K562 (cell line): ENCODE results near the gene SFMBT2. TPM values are rescaled to one million over a fixed set of nuclear protein-coding genes. Genes with fewer than 3 reads are reported as not detected.

Experiments used
- ATAC-seq: fragments of 200-7000 bp; cut with Tn5 transposase; 3 replicates; pipeline ENCODE4 v1.9.1; 2020; ENCODE audit warnings: moderate library complexity
- BruUV-seq: library from RNA; stranded (reverse); fragments of 400-500 nt; replicated peaks from 2 replicates; lab custom pipeline; 2021; lab: Mats Ljungman, UMichigan
- CTCF ChIA-PET: fragments of 300-600 bp; formaldehyde crosslinking; extraction: SDS; loops from one replicate; lab custom pipeline; 2021; ENCODE audit warnings: low intra/inter-chr PET ratio; lab: Yijun Ruan, JAX
- POLR2A ChIA-PET: fragments of 300-600, 350-650 bp; sonication (Branson Sonifier 250); formaldehyde crosslinking; extraction: SDS; loops from one replicate; lab custom pipeline; 2021; ENCODE audit warnings: antibody characterized with exemption, inconsistent platforms; lab: Yijun Ruan, JAX
- DNase-seq, 4 experiments: peaks; one replicate each; pipeline versions ENCODE4 v3.0.0 to v3.0.0-alpha.2; 2011 to 2018; ENCODE audit warnings: low spot score in 3 of 4, mixed read lengths in 3 of 4; ENCODE audit errors: extremely low read depth in 1 of 4
- FAIRE-seq: peaks from 2 replicates; lab custom pipeline; 2011; peaks lifted over from hg19 to GRCh38; lab: Jason Lieb, UNC
- H2AFZ ChIP-seq: 2 replicates; pipeline ENCODE4 v1.6.0; 2011; ENCODE audit warnings: low read depth, low read length, control low read depth, inconsistent platforms
- H3K27ac ChIP-seq: fragments of 200-600 bp; 3 replicates; pipeline ENCODE4 v1.8.0; 2011; ENCODE audit warnings: low read depth, mild to moderate bottlenecking, control low read depth, inconsistent platforms, low read length, moderate library complexity, mixed read lengths; ENCODE audit errors: extremely low read depth
- H3K27me3 ChIP-seq, 2 experiments: fragments of 300-600 bp in 1 of 2; 2 replicates in 1 of 2; 3 replicates in 1 of 2; pipeline versions ENCODE4 v1.6.0 to v1.8.0; 2011; ENCODE audit warnings: inconsistent platforms in 2 of 2, low read length in 2 of 2, mild to moderate bottlenecking in 1 of 2, mixed read lengths in 1 of 2, moderate library complexity in 1 of 2; ENCODE audit not compliant: control insufficient read depth in 2 of 2, insufficient read depth in 2 of 2
- H3K36me3 ChIP-seq: fragments of 300-600 bp; 3 replicates; pipeline ENCODE4 v1.8.0; 2011; ENCODE audit warnings: mild to moderate bottlenecking, low read length, inconsistent platforms; ENCODE audit not compliant: control insufficient read depth, insufficient read depth
- H3K4me1 ChIP-seq, 2 experiments: fragments of 200-600 bp in 1 of 2; replicated peaks in 1 of 2; 2 replicates in 1 of 2; 3 replicates in 1 of 2; pipeline versions ENCODE4 v1.5.1 to v1.8.0; 2011; ENCODE audit warnings: inconsistent platforms in 2 of 2, low read length in 2 of 2, mild to moderate bottlenecking in 1 of 2, mixed read lengths in 1 of 2, moderate library complexity in 1 of 2; ENCODE audit not compliant: control insufficient read depth in 2 of 2, insufficient read depth in 2 of 2
- H3K4me2 ChIP-seq: 2 replicates; pipeline ENCODE4 v1.6.1; 2011; ENCODE audit warnings: low read length, control low read depth, inconsistent platforms, mixed read lengths; ENCODE audit not compliant: insufficient read depth
- H3K4me3 ChIP-seq: fragments of 200-600 bp; sonication (generic), shearing (Covaris generic); 2 replicates; pipeline ENCODE4 v1.5.1; 2016; ENCODE audit warnings: control low read depth, inconsistent platforms
- H3K79me2 ChIP-seq: fragments of 200-600 bp; 3 replicates; pipeline ENCODE4 v1.8.0; 2011; ENCODE audit warnings: low read length, inconsistent platforms; ENCODE audit not compliant: control insufficient read depth, insufficient read depth
- H3K9ac ChIP-seq, 2 experiments: 2 replicates each; pipeline versions ENCODE4 v1.6.0 to v1.6.1; 2011; ENCODE audit warnings: low read depth in 2 of 2, low read length in 2 of 2, control low read depth in 1 of 2, inconsistent platforms in 1 of 2, mild to moderate bottlenecking in 1 of 2, mixed read lengths in 1 of 2; ENCODE audit not compliant: insufficient read depth in 1 of 2
- H3K9me1 ChIP-seq: one replicate; pipeline ENCODE4 v1.6.0; 2011; ENCODE audit warnings: inconsistent platforms, mild to moderate bottlenecking, low read length, moderate library complexity; ENCODE audit not compliant: control insufficient read depth, insufficient read depth
- H3K9me3 ChIP-seq: replicated peaks from 2 replicates; pipeline ENCODE4 v1.5.1; 2011; ENCODE audit warnings: low read depth, low read length, inconsistent platforms; ENCODE audit not compliant: control insufficient read depth, insufficient read depth
- H4K20me1 ChIP-seq: replicated peaks from 2 replicates; pipeline ENCODE4 v1.6.1; 2011; ENCODE audit warnings: low read length, inconsistent platforms, mixed read lengths; ENCODE audit not compliant: control insufficient read depth, insufficient read depth
- ARID3B ChIP-seq: fragments of 250-450 bp; sonication (Bioruptor Pico); IDR thresholded peaks from 2 replicates; pipeline ENCODE4 v1.4.0; 2020; ENCODE audit warnings: borderline replicate concordance
- E2F5 ChIP-seq: sonication (generic); formaldehyde crosslinking; IDR thresholded peaks from 2 replicates; pipeline ENCODE4 v1.8.0; 2022; ENCODE audit warnings: mild to moderate bottlenecking, missing genetic modification reagents
- FOXM1 ChIP-seq, 2 experiments: fragments of 450-650 bp in 1 of 2; sonication (generic) in 1 of 2; formaldehyde crosslinking in 1 of 2; IDR thresholded peaks; 2 replicates each; pipeline versions ENCODE4 v1.6.1 to v1.9.0; 2017 to 2022; ENCODE audit warnings: low read depth in 2 of 2, mild to moderate bottlenecking in 2 of 2, missing genetic modification reagents in 1 of 2, moderate library complexity in 1 of 2
- NONO ChIP-seq, 2 experiments: fragments of 200-400 bp in 1 of 2; fragments of 450-650 bp in 1 of 2; formaldehyde crosslinking in 1 of 2; IDR thresholded peaks; 2 replicates each; pipeline ENCODE4 v1.6.1; 2017; ENCODE audit warnings: low read depth in 2 of 2, mild to moderate bottlenecking in 2 of 2, moderate library complexity in 2 of 2, low read length in 1 of 2
- PRMT5 ChIP-seq: sonication (generic); formaldehyde crosslinking; IDR thresholded peaks from 2 replicates; pipeline ENCODE4 v1.5.0; 2020; ENCODE audit warnings: missing genetic modification reagents
- RBM17 ChIP-seq: fragments of 200-400 bp; formaldehyde crosslinking; IDR thresholded peaks from 2 replicates; pipeline ENCODE4 v1.6.1; 2017; ENCODE audit warnings: low read depth, mild to moderate bottlenecking, low read length, borderline replicate concordance
- SMAD2 ChIP-seq: fragments of 150-350 bp; IDR thresholded peaks from 2 replicates; pipeline ENCODE4 v1.6.1; 2014; ENCODE audit warnings: low read depth, mild to moderate bottlenecking, low read length
- THAP12 ChIP-seq: fragments of 250-450 bp; sonication (Bioruptor Pico); IDR thresholded peaks from 2 replicates; pipeline ENCODE4 v1.9.0; 2021; ENCODE audit warnings: mild to moderate bottlenecking, inconsistent platforms
- VEZF1 ChIP-seq: fragments of 200-800 bp; sonication (Bioruptor generic); IDR thresholded peaks from 2 replicates; pipeline ENCODE4 v1.6.1; 2017; ENCODE audit warnings: missing genetic modification characterization, missing compliant biosample characterization
- ZNF184 ChIP-seq: sonication (generic); formaldehyde crosslinking; IDR thresholded peaks from 2 replicates; pipeline ENCODE4 v1.5.0; 2020; ENCODE audit warnings: missing genetic modification reagents
- WGBS: fragments of 100-300 bp; shearing (Covaris generic); methylation state at CpG from one replicate; pipeline ENCODE4 v1.1.6; 2016; ENCODE audit warnings: low coverage, mixed read lengths; ENCODE audit not compliant: insufficient coverage; ENCODE audit errors: missing lambda C conversion rate; 5-methylcytosine and 5-hydroxymethylcytosine counted together
- in situ Hi-C: fragments of 300-500 bp; cut with MboI; formaldehyde crosslinking; loops from 4 replicates; pipeline ENCODE4 v1.15.0; 2018; ENCODE audit warnings: inconsistent platforms, mixed read lengths
- intact Hi-C: fragments of 100-400 bp; cut with micrococcal nuclease; formaldehyde crosslinking; loops from 2 replicates; pipeline ENCODE4 v1.14.2; 2022
- polyA plus RNA-seq, 8 experiments: library from polyadenylated mRNA; depleted of rRNA in 4 of 8; stranded (reverse) in 5 of 8; unstranded in 3 of 8; fragments of >200 nt; fragmentation: Nextera tagmentation in 2 of 8; fragmentation: Illumina TruSeq in 1 of 8; extraction: Ambion mirVana in 2 of 8; extraction: Trizol in 1 of 8; gene quantifications; 2 replicates each; pipeline versions ENCODE4 v1.2.1 to v1.2.3, GENCODE V29; 2011 to 2014; ENCODE audit warnings: inconsistent platforms in 1 of 8, missing spikeins in 1 of 8
- total RNA-seq, 7 experiments: library from RNA; depleted of rRNA in 6 of 7; stranded (reverse); fragments of >200 nt in 6 of 7; fragmentation: Illumina TruSeq in 2 of 7; extraction: Trizol in 2 of 7; gene quantifications; 2 replicates each; pipeline versions ENCODE4 v1.2.1 to v1.2.3, GENCODE V29; 2011 to 2021; ENCODE audit warnings: low replicate concordance in 1 of 7

SFMBT2 gene
- total and polyA plus RNA-seq, 9 of the 15 experiments (the other 6 are each of a cell fraction or from before 2014, with no cell fraction given) = 1.2 to 13.6 (median 7.6) TPM

GRCh38 chr10:7202793-7203355 lies 208.0 kb downstream of the SFMBT2 start (continued):
- no peak for TF ChIP-seq FOXM1 (IDR thresholded peaks at IDR 0.05; ENCODE audit: low read depth)
- no peak for TF ChIP-seq FOXM1 (CRISPR knock-in tag; IDR thresholded peaks at IDR 0.05; ENCODE audit: low read depth)

- Histone ChIP-seq H3K9me3 (no peaks in the 10 kb centered on the region), H3K4me2 (no peak overlapping the region), H3K4me1 (no peaks in the 10 kb centered on the region), H3K79me2 (no peaks in the 10 kb centered on the region), H3K9ac (no peak overlapping the region), H3K27me3 (no peaks in the 10 kb centered on the region), H4K20me1 (no peaks in the 10 kb centered on the region), H3K9me1 (no peaks in the 10 kb centered on the region), H3K4me3 (no peak overlapping the region), H3K36me3 (peaks cover 75% of the 10 kb centered on the region; the same call in 2 of the 3 replicates), H2AFZ (no peak overlapping the region), H3K27ac (no peak overlapping the region)
- ChIA-PET CTCF (no interaction called here), POLR2A (interaction anchor here (2.4 kb wide), 1 partner anchor 12 kb away, joined by 7 read pairs; no protein-coding TSS in a partner anchor)
- ATAC-seq (no peak), FAIRE-seq (no peak), DNase-seq (no peak)
- BruUV-seq = no TSS peak
- intact Hi-C loops (no loop called here), in situ Hi-C loops (no loop called here)
- WGBS = 54% methylated on average over 3 of the region's 3 CpGs
- TF ChIP-seq ZNF184 (no peak), ARID3B (CRISPR knock-in tag) (no peak), THAP12 (CRISPR knock-in tag) (no peak), SMAD2 (no peak), NONO (IDR thresholded peaks at IDR 0.05; ENCODE audit: low read depth in 2 of 2, low read length in 1 of 2) (no peak), E2F5 (CRISPR knock-in tag) (no peak), RBM17 (no peak), PRMT5 (CRISPR knock-in tag) (no peak), VEZF1 (CRISPR knock-in tag) (no peak)
These were observed 211.6 kb downstream of the SFMBT2 start for GRCh38 chr10:7199152-7199760.
